NCI-H1092 treated with DMSO at 0.1 percent for 48 hours (cell line): ENCODE data around the gene CHODL.

ENCODE experiments used
- DNase-seq: peaks from one replicate; lab custom pipeline; 2025; lab: John Stamatoyannopoulos, UW

CHODL gene

GRCh38 chr21:18289876-18290275 is 45.2 kb downstream of the CHODL start:
- DNase-seq: no peak

- DNase-seq: no peak
Measured at GRCh38 chr21:18294100-18294499, 49.5 kb downstream of the CHODL start.

GRCh38 chr21:18298228-18298627 is 53.6 kb downstream of the CHODL start:
- no peak for DNase-seq
